Uterus (tissue), 2 donors: ENCODE data around the gene PRDX4.

Experiments
- POLR2A ChIP-seq, 2 donors: fragments of 450-650 bp; IDR thresholded peaks; one replicate each; pipeline ENCODE4 v1.6.1; 2016; ENCODE audit warnings: antibody characterized with exemption in 2 of 2, mild to moderate bottlenecking in 1 of 2, moderate library complexity in 1 of 2
- TF ChIP-seq, protein P1 (sequence below), 4 experiments: fragments of 200-600 bp in 2 of 4; fragments of 450-650 bp in 2 of 4; sonication (generic) in 2 of 4; IDR thresholded peaks; one replicate each; pipeline ENCODE4 v1.5.1; 2016 to 2019; ENCODE audit warnings: antibody characterized with exemption in 4 of 4, mild to moderate bottlenecking in 2 of 4, moderate library complexity in 1 of 4

DNA sequence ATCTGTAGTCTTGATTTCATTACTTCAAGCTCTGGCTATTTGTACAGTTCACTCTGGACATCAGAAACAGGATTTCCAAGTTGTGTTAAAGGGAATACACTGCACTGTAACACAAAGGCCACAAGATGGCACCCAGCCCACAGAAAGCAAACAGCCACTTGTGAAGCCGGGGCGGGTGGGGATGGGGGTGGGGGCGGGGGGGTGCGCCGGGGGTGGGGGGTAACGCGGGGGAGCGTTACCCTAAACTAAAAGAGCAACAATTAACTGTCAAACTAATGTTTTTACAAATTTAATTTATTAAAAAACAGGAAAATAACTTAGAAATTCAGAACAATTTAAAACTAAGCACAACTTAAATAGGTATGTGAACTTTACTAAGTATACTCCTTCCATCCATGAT is 27.3 kb downstream of the PRDX4 start:
- TF ChIP-seq, protein P1, sequence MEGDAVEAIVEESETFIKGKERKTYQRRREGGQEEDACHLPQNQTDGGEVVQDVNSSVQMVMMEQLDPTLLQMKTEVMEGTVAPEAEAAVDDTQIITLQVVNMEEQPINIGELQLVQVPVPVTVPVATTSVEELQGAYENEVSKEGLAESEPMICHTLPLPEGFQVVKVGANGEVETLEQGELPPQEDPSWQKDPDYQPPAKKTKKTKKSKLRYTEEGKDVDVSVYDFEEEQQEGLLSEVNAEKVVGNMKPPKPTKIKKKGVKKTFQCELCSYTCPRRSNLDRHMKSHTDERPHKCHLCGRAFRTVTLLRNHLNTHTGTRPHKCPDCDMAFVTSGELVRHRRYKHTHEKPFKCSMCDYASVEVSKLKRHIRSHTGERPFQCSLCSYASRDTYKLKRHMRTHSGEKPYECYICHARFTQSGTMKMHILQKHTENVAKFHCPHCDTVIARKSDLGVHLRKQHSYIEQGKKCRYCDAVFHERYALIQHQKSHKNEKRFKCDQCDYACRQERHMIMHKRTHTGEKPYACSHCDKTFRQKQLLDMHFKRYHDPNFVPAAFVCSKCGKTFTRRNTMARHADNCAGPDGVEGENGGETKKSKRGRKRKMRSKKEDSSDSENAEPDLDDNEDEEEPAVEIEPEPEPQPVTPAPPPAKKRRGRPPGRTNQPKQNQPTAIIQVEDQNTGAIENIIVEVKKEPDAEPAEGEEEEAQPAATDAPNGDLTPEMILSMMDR (IDR thresholded peaks at IDR 0.05), result peak; percentile 40 to 48 (median 42)
- TF ChIP-seq POLR2A (IDR thresholded peaks at IDR 0.05), result no peak
